ENCODE data around the gene FPR2. TPM values are rescaled to one million over a fixed set of nuclear protein-coding genes. Genes with fewer than 3 reads are reported as not detected.
A peak's percentile ranks its signal among the peaks of the same experiment; 100 is the strongest.

Gene FPR2
- total and polyA plus RNA-seq, 2 of the 13 experiments (the other 11 are each of a cell fraction or from before 2014, with no cell fraction given) = not detected

DNA sequence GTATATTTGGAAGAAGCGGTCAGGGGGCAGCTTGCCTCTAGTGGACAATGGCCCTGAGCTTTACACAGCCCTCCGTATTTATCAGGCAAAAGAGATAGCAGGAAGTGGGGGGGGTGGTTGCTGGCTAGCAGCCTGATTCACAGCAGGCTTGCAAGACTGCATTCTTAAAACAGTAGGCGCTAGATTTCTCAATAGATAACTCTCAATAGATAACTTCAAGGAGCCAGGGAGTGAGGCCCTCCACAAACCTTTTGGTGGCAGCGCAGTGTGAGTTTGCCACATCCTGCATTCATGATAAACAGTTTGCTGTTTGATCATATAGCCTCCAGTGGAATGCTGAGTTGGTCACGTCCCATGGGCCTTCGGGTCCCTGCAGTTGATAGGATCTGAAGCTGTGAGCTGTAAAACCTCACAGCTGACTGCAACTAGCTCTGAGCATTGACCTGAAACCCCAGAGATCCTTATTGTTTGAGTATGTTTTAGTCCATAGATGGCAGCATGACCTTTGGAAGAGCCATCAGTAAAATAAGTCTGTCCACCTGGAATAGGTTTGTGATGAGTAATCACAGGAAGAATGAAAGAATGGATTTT is 46.2 kb downstream of the FPR2 start (continued):
- TF ChIP-seq SAP130 (CRISPR knock-in tag; IDR thresholded peaks at IDR 0.05; ENCODE audit: low read depth) (peak; percentile 27; the same call in 1 of the 2 replicates), PHF21A (CRISPR knock-in tag; IDR thresholded peaks at IDR 0.05) (peak; percentile 24; the same call in 1 of the 2 replicates), ZNF850 (CRISPR knock-in tag; conservative IDR thresholded peaks at IDR 0.05) (no peak), FOSL1 (CRISPR knock-in tag; IDR thresholded peaks at IDR 0.05; ENCODE audit: borderline replicate concordance) (no peak), FOSL2 (CRISPR knock-in tag; IDR thresholded peaks at IDR 0.05) (peak; percentile 12; the same call in 1 of the 2 replicates), TCF7 (IDR thresholded peaks at IDR 0.05; ENCODE audit: low read depth) (peak; percentile 73), NFYB (CRISPR knock-in tag; IDR thresholded peaks at IDR 0.05) (no peak), SALL1 (CRISPR knock-in tag; IDR thresholded peaks at IDR 0.05) (0 out of 2 replicates have a peak, but pooled peaks have one; percentile 39), SOX6 (IDR thresholded peaks at IDR 0.05) (no peak), SOX6 (CRISPR knock-in tag; IDR thresholded peaks at IDR 0.05) (peak; percentile 67), ZBTB38 (CRISPR knock-in tag; IDR thresholded peaks at IDR 0.05) (0 out of 2 replicates have a peak, but pooled peaks have one; percentile 21), ZNF101 (CRISPR knock-in tag; IDR thresholded peaks at IDR 0.05; ENCODE audit: borderline replicate concordance, low read depth) (no peak), NCOA2 (CRISPR knock-in tag; IDR thresholded peaks at IDR 0.05) (0 out of 2 replicates have a peak, but pooled peaks have one; percentile 16), STAG1 (CRISPR knock-in tag; IDR thresholded peaks at IDR 0.05) (peak; percentile 44), GATA4 (IDR thresholded peaks at IDR 0.05; ENCODE audit: borderline replicate concordance, low read depth) (peak; percentile 55; the same call in 1 of the 2 replicates), TMF1 (CRISPR knock-in tag; IDR thresholded peaks at IDR 0.05; ENCODE audit: low read depth) (no peak), ZNF3 (CRISPR knock-in tag; IDR thresholded peaks at IDR 0.05) (no peak), CTCF (CRISPR knock-in tag; IDR thresholded peaks at IDR 0.05) (peak; percentile 41; the same call in 1 of the 2 replicates), MED1 (CRISPR knock-in tag; IDR thresholded peaks at IDR 0.05) (peak; percentile 87), KMT2B (CRISPR knock-in tag; IDR thresholded peaks at IDR 0.05) (no peak)
- TF ChIP-seq, protein P1, sequence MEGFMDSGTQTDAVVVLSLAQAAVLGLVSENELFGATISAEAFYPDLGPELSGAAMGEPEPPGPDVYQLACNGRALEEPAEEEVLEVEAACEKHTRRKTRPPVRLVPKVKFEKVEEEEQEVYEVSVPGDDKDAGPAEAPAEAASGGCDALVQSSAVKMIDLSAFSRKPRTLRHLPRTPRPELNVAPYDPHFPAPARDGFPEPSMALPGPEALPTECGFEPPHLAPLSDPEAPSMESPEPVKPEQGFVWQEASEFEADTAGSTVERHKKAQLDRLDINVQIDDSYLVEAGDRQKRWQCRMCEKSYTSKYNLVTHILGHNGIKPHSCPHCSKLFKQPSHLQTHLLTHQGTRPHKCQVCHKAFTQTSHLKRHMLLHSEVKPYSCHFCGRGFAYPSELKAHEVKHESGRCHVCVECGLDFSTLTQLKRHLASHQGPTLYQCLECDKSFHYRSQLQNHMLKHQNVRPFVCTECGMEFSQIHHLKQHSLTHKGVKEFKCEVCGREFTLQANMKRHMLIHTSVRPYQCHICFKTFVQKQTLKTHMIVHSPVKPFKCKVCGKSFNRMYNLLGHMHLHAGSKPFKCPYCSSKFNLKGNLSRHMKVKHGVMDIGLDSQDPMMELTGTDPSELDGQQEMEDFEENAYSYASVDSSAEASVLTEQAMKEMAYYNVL (CRISPR knock-in tag; IDR thresholded peaks at IDR 0.05; ENCODE audit: borderline replicate concordance) = peak; percentile 55; the same call in 1 of the 2 replicates
- TF ChIP-seq, protein P2, sequence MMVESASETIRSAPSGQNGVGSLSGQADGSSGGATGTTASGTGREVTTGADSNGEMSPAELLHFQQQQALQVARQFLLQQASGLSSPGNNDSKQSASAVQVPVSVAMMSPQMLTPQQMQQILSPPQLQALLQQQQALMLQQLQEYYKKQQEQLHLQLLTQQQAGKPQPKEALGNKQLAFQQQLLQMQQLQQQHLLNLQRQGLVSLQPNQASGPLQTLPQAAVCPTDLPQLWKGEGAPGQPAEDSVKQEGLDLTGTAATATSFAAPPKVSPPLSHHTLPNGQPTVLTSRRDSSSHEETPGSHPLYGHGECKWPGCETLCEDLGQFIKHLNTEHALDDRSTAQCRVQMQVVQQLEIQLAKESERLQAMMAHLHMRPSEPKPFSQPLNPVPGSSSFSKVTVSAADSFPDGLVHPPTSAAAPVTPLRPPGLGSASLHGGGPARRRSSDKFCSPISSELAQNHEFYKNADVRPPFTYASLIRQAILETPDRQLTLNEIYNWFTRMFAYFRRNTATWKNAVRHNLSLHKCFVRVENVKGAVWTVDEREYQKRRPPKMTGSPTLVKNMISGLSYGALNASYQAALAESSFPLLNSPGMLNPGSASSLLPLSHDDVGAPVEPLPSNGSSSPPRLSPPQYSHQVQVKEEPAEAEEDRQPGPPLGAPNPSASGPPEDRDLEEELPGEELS (CRISPR knock-in tag; IDR thresholded peaks at IDR 0.05) = 0 out of 2 replicates have a peak, but pooled peaks have one; percentile 41
- TF ChIP-seq, protein P3, sequence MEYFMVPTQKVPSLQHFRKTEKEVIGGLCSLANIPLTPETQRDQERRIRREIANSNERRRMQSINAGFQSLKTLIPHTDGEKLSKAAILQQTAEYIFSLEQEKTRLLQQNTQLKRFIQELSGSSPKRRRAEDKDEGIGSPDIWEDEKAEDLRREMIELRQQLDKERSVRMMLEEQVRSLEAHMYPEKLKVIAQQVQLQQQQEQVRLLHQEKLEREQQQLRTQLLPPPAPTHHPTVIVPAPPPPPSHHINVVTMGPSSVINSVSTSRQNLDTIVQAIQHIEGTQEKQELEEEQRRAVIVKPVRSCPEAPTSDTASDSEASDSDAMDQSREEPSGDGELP (IDR thresholded peaks at IDR 0.05; ENCODE audit: borderline replicate concordance, low read depth) = peak; percentile 78; the same call in 1 of the 2 replicates

All from HepG2 (cell line).